Measurements from ENCODE around the gene DNAJC30. TPM values are rescaled to one million over a fixed set of nuclear protein-coding genes. Genes with fewer than 3 reads are reported as not detected.

Gene DNAJC30
- polyA plus RNA-seq, 1 donor (not counting 4 experiments of a cell fraction or from before 2014, with no cell fraction given) = 4.9 TPM

- H3K79me2 ChIP-seq (ENCODE audit: control insufficient read depth, insufficient read depth, low read length) = no peaks in the 10 kb centered on the region
- H3K4me1 ChIP-seq (ENCODE audit: control insufficient read depth, extremely low read depth, insufficient read depth, low read length) = peaks cover 3% of the 10 kb centered on the region
- TF ChIP-seq EZH2 (IDR thresholded peaks at IDR 0.05; ENCODE audit: low read length) (no peak), CTCF (optimal IDR thresholded peaks at IDR 0.05 in 1 of 3, IDR thresholded peaks at IDR 0.05 in 1 of 3, conservative IDR thresholded peaks at IDR 0.05 in 1 of 3; ENCODE audit: extremely low read depth in 1 of 3, insufficient read depth in 2 of 3, low read length in 3 of 3) (no peak)
- no peak for FAIRE-seq
- H3K4me3 ChIP-seq (ENCODE audit: control insufficient read depth in 2 of 3, extremely low read depth in 1 of 3, insufficient read depth in 2 of 3, low read depth in 1 of 3, low read length in 3 of 3) = no peak overlapping the region
- no peaks in the 10 kb centered on the region for H3K36me3 ChIP-seq (ENCODE audit: control insufficient read depth in 2 of 2, extremely low read depth in 1 of 2, insufficient read depth in 2 of 2, low read length in 2 of 2)
- H3K9ac ChIP-seq (ENCODE audit: control insufficient read depth, extremely low read depth, insufficient read depth, low read length) = no peak overlapping the region
- no peaks in the 10 kb centered on the region for H3K9me3 ChIP-seq (ENCODE audit: control insufficient read depth, low read depth, low read length)
- no peaks in the 10 kb centered on the region for H3K9me1 ChIP-seq (ENCODE audit: control insufficient read depth, extremely low read depth, insufficient read depth, low read length)
- no peaks in the 10 kb centered on the region for H3K27me3 ChIP-seq (ENCODE audit: control insufficient read depth, extremely low read depth, insufficient read depth, low read length)
- dilution Hi-C loops (cut with MboI; ENCODE audit: extremely low pct_ligation_motif_present, low sequenced_read_pairs) = no loop called here
- no peak for DNase-seq (ENCODE audit: low read depth, low spot score)
- H4K20me1 ChIP-seq (ENCODE audit: control insufficient read depth, extremely low read depth, insufficient read depth, low read length) = peaks cover 2% of the 10 kb centered on the region
- H2AFZ ChIP-seq (ENCODE audit: control insufficient read depth, low read length) = no peak overlapping the region
- H3K4me2 ChIP-seq (ENCODE audit: control insufficient read depth, extremely low read depth, insufficient read depth, low read depth, low read length) = no peak overlapping the region
- H3K27ac ChIP-seq (ENCODE audit: control insufficient read depth, insufficient read depth, low read length) = no peak overlapping the region
Measured at GRCh38 chr7:73730485-73730884, 47.2 kb upstream of the DNAJC30 start.

GRCh38 chr7:73728551-73728950, 45.3 kb upstream of the DNAJC30 start:
- dilution Hi-C loops (cut with MboI; ENCODE audit: extremely low pct_ligation_motif_present, low sequenced_read_pairs) = no loop called here
- Histone ChIP-seq H2AFZ (ENCODE audit: control insufficient read depth, low read length) (no peak overlapping the region), H3K4me1 (ENCODE audit: control insufficient read depth, extremely low read depth, insufficient read depth, low read length) (no peaks in the 10 kb centered on the region), H3K36me3 (ENCODE audit: control insufficient read depth in 2 of 2, extremely low read depth in 1 of 2, insufficient read depth in 2 of 2, low read length in 2 of 2) (no peaks in the 10 kb centered on the region), H3K79me2 (ENCODE audit: control insufficient read depth, insufficient read depth, low read length) (no peaks in the 10 kb centered on the region), H4K20me1 (ENCODE audit: control insufficient read depth, extremely low read depth, insufficient read depth, low read length) (no peaks in the 10 kb centered on the region), H3K9ac (ENCODE audit: control insufficient read depth, extremely low read depth, insufficient read depth, low read length) (no peak overlapping the region), H3K27ac (ENCODE audit: control insufficient read depth, insufficient read depth, low read length) (no peak overlapping the region), H3K27me3 (ENCODE audit: control insufficient read depth, extremely low read depth, insufficient read depth, low read length) (no peaks in the 10 kb centered on the region), H3K9me3 (ENCODE audit: control insufficient read depth, low read depth, low read length) (no peaks in the 10 kb centered on the region), H3K4me3 (ENCODE audit: control insufficient read depth in 2 of 3, extremely low read depth in 1 of 3, insufficient read depth in 2 of 3, low read depth in 1 of 3, low read length in 3 of 3) (no peak overlapping the region), H3K4me2 (ENCODE audit: control insufficient read depth, extremely low read depth, insufficient read depth, low read depth, low read length) (no peak overlapping the region), H3K9me1 (ENCODE audit: control insufficient read depth, extremely low read depth, insufficient read depth, low read length) (no peaks in the 10 kb centered on the region)
- FAIRE-seq = no peak
- TF ChIP-seq CTCF (optimal IDR thresholded peaks at IDR 0.05 in 1 of 3, IDR thresholded peaks at IDR 0.05 in 1 of 3, conservative IDR thresholded peaks at IDR 0.05 in 1 of 3; ENCODE audit: extremely low read depth in 1 of 3, insufficient read depth in 2 of 3, low read length in 3 of 3) = no peak
- TF ChIP-seq EZH2 (IDR thresholded peaks at IDR 0.05; ENCODE audit: low read length) = no peak
- DNase-seq (ENCODE audit: low read depth, low spot score) = no peak
